Dermis blood vessel endothelial cell (primary cell): ENCODE results near the gene RCOR3. TPM values are rescaled to one million over a fixed set of nuclear protein-coding genes. Genes with fewer than 3 reads are reported as not detected.
"Not testable (repeated sequence)": the region's sequence is repeated elsewhere in the genome, so short reads cannot be mapped to it uniquely, and the experiment has no call there.

Source experiments
- DNase-seq: peaks from one replicate; pipeline ENCODE4 v3.0.0; 2010
- total RNA-seq: library from RNA; depleted of rRNA; stranded (reverse); fragments of >200 nt; gene quantifications from 2 replicates; pipeline ENCODE4 v1.2.3, GENCODE V29; 2014

RCOR3 gene
- total RNA-seq = 11.2 and 14.8 TPM in 2 replicates

- DNase-seq = peak; percentile 90
Measured at GRCh38 chr1:211258756-211259637, at the start of gene RCOR3. RCOR3 (plus strand) TSS chr1:211259366; CDS start chr1:211259561, 195 bp downstream.

DNA sequence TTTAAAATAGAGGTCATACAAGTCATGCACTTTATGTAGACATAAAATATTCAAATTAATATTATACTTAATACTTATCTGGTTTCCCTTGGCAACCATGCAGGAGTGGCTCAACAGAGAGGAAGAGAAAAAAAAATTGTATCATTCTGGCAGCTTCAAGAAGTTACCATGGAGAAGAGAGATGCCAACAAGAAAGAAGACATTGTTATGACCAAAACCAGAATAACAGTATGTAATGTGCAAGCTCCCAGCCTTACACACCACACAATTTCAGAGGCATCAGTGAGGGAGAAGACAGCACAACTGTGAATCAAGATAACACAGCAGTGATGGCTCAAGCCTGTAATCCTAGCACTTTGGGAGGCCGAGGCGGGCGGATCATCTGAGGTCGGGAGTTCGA lies 49.1 kb upstream of the RCOR3 start:
- no peak for DNase-seq

- no peak for DNase-seq
Measured at GRCh38 chr1:211210965-211211364, 48.2 kb upstream of the RCOR3 start.

GRCh38 chr1:211213702-211214101 lies 45.5 kb upstream of the RCOR3 start:
- no peak for DNase-seq

DNA sequence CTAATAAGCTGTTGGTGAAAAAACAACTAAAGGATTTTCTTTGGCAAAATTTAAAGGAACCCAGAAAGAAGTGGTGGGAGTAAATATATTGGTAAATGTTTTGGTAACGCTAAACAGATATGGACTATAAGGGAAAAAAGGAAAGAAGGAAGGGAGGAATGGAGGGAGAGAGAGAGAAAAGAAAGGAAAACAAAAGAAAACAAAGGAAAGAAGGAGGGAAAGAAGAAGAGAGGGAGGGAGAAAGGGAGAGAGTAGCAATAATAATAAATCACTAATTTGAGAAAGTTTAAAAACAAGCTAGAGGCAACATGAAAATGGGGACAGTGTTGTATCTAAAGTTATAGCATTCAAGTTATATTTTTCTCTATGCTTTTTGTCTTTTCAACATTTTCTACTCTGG lies 43.6 kb upstream of the RCOR3 start:
- DNase-seq = no peak

DNA sequence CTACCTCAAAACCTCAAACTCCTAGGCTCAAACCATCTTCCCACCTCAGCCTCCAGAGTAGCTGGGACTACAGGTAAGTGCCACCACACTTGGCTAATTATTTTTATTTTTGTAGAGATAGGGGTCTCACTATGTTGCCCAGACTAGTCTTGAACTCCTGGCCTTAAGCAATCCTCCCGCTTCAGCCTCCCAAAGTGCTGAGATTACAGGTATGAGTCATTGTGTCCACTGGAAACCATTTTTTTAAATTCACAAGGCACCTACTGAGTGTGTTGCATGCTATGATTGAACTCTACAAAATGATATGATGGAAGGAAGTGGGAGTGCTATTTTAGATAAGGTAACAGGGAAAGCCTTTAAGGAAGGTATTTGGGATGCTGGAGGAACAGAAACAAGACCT lies 41.8 kb upstream of the RCOR3 start:
- no peak for DNase-seq

DNA sequence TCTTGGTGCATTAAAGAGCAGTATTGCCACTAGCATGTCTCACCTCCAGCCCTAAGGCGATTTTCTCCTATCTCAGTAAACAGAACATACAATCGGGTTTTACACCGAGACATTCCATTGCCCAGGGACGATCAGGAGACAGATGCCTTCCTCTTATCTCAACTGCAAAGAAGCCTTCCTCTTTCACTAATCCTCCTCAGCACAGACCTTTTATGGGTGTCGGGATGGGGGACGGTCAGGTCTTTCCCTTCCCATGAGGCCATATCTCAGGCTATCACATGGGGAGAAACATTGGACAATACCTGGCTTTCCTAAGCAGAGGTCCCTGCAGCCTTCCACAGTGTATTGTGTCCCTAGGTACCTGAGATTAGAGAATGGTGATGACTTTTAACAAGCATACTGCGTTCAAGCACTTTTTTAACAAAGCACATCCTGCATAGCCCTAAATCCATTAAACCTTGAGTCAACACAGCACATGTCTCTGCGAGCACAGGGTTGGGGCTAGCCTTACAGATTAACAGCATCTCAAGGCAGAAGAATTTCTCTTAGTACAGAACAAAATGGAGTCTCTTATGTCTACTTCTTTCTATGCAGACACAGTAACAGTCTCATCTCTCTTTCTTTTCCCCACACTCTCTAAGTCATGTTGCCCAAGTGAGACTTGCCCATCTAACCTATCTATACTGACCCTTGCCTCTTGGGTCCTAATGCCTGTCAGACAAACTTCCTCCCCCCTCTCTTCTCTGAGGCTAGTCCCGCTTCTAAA lies 36.5 kb upstream of the RCOR3 start:
- DNase-seq = not testable (repeated sequence)

GRCh38 chr1:211228573-211229364 lies 30.4 kb upstream of the RCOR3 start:
- DNase-seq = not testable (repeated sequence)

DNA sequence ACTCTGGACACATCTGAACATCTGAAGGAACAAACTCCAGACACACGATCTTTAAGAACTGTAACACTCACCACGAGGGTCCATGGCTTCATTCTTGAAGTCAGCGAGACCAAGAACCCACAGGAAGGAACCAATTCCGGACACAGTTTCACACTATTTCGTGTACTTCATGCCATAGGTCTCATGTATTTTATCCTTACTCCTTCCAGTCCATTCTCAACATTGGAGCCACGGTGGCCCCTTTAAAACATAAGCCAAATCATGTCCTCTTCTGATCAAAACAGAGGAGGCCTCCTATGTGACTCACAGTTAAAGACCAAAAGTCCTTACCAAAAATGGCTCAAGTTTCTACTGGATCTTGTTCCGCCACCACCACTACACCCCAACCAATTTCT lies 29.8 kb upstream of the RCOR3 start:
- DNase-seq = no peak

GRCh38 chr1:211231873-211232272 lies 27.3 kb upstream of the RCOR3 start:
- no peak for DNase-seq

- no peak for DNase-seq
Measured at GRCh38 chr1:211236633-211237320, 22.4 kb upstream of the RCOR3 start.

DNA sequence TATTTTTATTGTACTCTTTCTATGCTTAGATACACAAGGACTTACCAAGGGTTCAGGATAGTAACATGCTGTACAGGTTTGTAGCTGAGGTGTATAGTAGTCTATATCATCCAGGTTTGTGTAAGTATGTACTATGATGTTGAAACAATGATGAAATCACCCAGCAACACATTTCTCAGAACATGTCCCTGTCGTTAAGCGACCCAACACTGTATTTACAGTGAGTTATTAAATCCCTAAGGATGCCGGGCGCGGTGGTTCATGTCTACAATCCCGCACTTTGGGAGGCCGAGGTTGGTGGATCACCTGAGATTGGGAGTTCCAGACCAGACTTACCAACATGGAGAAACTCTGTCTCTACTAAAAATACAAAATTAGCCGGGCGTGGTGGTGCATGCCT lies 21.6 kb upstream of the RCOR3 start:
- DNase-seq = no peak

DNA sequence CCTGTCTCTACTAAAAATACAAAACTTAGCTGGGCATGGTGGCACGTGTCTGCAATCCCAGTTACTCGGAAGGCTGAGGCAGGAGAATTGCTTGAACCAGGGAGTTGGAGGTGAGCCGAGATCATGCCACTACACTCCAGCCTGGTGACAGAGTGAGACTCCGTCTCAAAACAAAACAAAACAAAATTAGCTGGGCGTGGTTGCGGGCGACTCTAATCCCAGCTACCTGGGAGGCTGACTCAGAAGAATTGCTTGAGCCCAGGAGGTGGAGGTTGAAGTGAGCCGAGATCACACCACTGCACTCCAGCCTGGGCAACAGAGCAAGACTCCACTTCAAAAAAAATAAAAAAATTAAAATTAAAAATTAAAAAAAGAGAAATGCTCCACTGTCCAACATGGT lies 18.6 kb upstream of the RCOR3 start:
- not testable (repeated sequence) for DNase-seq

GRCh38 chr1:211241071-211241470 lies 18.1 kb upstream of the RCOR3 start:
- no peak for DNase-seq

GRCh38 chr1:211243639-211244038 lies 15.5 kb upstream of the RCOR3 start:
- not testable (repeated sequence) for DNase-seq

GRCh38 chr1:211246583-211246982 lies 12.6 kb upstream of the RCOR3 start:
- not testable (repeated sequence) for DNase-seq

DNA sequence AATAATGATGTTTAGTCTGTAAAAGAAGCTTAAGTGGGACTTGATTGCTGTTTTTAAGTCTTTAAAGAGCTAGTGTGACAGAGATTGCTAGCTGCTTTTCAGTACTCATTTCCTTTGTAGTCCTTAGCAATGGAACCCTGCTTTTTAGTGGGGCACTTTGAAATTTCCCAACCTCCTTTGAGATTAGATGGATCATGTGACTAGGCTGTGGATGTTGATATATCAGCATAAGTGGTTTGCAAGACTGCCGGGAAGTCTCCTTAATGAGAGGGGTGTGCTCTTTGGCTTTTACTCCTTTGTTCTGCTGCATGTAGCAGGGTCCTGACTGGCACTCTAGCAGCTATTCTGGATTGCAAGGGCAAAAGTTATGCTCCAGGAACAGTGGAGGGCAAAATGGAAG lies 11.2 kb upstream of the RCOR3 start:
- no peak for DNase-seq

GRCh38 chr1:211249611-211250010 lies 9.6 kb upstream of the RCOR3 start:
- DNase-seq = not testable (repeated sequence)

DNA sequence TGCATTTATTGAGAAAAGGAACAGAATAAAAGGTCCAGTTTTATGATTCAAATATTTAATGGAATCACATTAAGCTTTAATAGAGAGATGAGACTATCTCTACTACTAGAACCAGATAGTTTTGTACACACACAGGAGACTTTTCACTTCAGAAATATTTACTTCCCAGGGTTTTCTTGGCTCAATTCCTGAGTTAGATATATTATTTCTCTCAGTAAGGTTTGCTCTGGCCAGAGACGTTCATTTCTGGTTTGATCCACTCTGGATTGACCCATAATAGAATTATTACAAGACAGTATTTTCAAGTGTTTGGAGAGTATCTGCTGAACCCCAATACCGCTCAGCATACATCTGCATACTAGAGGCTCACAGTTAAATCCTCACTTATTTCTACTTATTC lies 1.3 kb upstream of the RCOR3 start:
- DNase-seq = peak; percentile 3

- peak; percentile 77 for DNase-seq
Measured at GRCh38 chr1:211258310-211258755, 833 bp upstream of the RCOR3 start.

DNA sequence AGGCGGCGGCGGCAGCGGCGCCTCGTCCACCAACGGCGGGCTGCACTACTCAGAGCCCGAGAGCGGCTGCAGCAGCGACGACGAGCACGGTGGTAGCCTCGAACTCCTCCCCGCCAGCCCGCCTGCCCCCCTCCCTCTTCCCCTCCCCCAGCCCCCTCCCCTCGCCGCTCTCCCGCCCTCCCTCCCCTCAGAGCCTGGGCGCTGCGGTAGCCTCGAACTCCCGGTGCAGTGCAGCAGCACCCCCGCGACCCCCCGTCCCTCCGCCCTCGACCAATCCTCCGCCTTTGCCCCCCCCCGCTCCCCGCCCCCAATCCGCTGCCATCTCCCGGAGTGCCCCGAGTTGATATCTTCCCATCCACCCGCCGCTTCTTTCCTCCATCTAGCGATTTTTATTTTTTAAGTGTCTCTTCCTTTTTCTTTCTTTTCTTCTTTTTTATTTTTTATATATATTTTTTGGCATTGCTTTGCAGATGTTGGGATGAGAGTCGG lies 516 bp downstream of the RCOR3 start:
- DNase-seq = peak; percentile 57
